NCI-H526 (cell line): Measurements from ENCODE around the gene ACCSL.

Experiments used
- DNase-seq, 2 experiments: peaks; one replicate each; lab custom pipeline; 2025; lab: John Stamatoyannopoulos, UW

Gene ACCSL

GRCh38 chr11:44096360-44097185, 48.8 kb downstream of the ACCSL start:
- no peak for DNase-seq

- no peak for DNase-seq
These were observed 50.0 kb downstream of the ACCSL start for GRCh38 chr11:44097821-44098220.

- DNase-seq = no peak
These were observed 53.3 kb downstream of the ACCSL start for GRCh38 chr11:44101098-44101497.

GRCh38 chr11:44104481-44105294, 56.9 kb downstream of the ACCSL start:
- no peak for DNase-seq

- DNase-seq = no peak
These were observed 60.5 kb downstream of the ACCSL start for GRCh38 chr11:44108260-44108659.
